Transverse colon (tissue), 4 donors: ENCODE results near the gene NPVF. TPM values are rescaled to one million over a fixed set of nuclear protein-coding genes. Genes with fewer than 3 reads are reported as not detected.

Experiments
- DNase-seq: peaks from one replicate; pipeline ENCODE4 v3.0.0-alpha.2; 2019
- H3K27ac ChIP-seq, 4 donors: fragments of 200-600 bp; sonication (generic); 2 replicates each; pipeline ENCODE4 v1.5.1; 2016 to 2018; ENCODE audit warnings: inconsistent platforms in 4 of 4
- H3K27me3 ChIP-seq: fragments of 200-600 bp; sonication (generic); 2 replicates; pipeline ENCODE4 v1.5.1; 2017; ENCODE audit warnings: inconsistent platforms
- H3K36me3 ChIP-seq, 4 donors: fragments of 200-600 bp; sonication (generic); 2 replicates each; pipeline ENCODE4 v1.5.1; 2017 to 2019; ENCODE audit warnings: inconsistent platforms in 4 of 4
- H3K4me1 ChIP-seq, 4 donors: fragments of 200-600 bp; sonication (generic); 2 replicates each; pipeline ENCODE4 v1.5.1; 2017 to 2020; ENCODE audit warnings: inconsistent platforms in 4 of 4
- H3K4me3 ChIP-seq, 4 donors: fragments of 200-600 bp; sonication (generic); 1 replicate in 1 of 4; 2 replicates in 3 of 4; pipeline versions ENCODE4 v1.5.1 to v1.6.1; 2017 to 2019; ENCODE audit warnings: inconsistent platforms in 4 of 4
- H3K9me3 ChIP-seq, 2 donors: fragments of 200-600 bp; sonication (generic); 2 replicates each; pipeline ENCODE4 v1.5.1; 2017 to 2019; ENCODE audit warnings: inconsistent platforms in 2 of 2
- CTCF ChIP-seq, 5 experiments: fragments of 200-600 bp in 3 of 5; fragments of 450-650 bp in 2 of 5; sonication (generic) in 3 of 5; IDR thresholded peaks; 1 replicate in 2 of 5; 2 replicates in 3 of 5; pipeline ENCODE4 v1.5.1; 2016 to 2017; ENCODE audit warnings: antibody characterized with exemption in 5 of 5, inconsistent platforms in 3 of 5, mild to moderate bottlenecking in 2 of 5, moderate library complexity in 1 of 5
- EP300 ChIP-seq: sonication (generic); formaldehyde crosslinking; IDR thresholded peaks from one replicate; pipeline ENCODE4 v1.6.1; 2017; ENCODE audit warnings: antibody characterized with exemption, low read depth
- POLR2A ChIP-seq: fragments of 450-650 bp; IDR thresholded peaks from one replicate; pipeline ENCODE4 v1.6.1; 2016; ENCODE audit warnings: antibody characterized with exemption, mild to moderate bottlenecking, moderate library complexity
- POLR2AphosphoS5 ChIP-seq, 3 donors: sonication (generic); formaldehyde crosslinking; IDR thresholded peaks; one replicate each; pipeline ENCODE4 v1.6.1; 2016; ENCODE audit warnings: antibody characterized with exemption in 3 of 3
- WGBS, 2 donors: methylation state at CpG; one replicate each; pipeline ENCODE4 v1.1.5; 2018; ENCODE audit warnings: low coverage in 1 of 2; 5-methylcytosine and 5-hydroxymethylcytosine counted together
- in situ Hi-C, 4 donors: fragments of 200-750 bp; cut with MboI; loops; one replicate each; pipeline versions ENCODE4 v1.15.0 to v1.15.1; 2017; ENCODE audit warnings: low sequenced_read_pairs in 3 of 4, low pct_ligation_motif_present in 1 of 4, low pct_unique_long_range_greater_than_20kb in 1 of 4
- intact Hi-C: fragments of 100-400 bp; cut with DNase I; formaldehyde crosslinking; loops from one replicate; pipeline ENCODE4 v1.15.1; 2023; ENCODE audit warnings: low total_unique reads
- total RNA-seq, 4 donors: library from RNA; depleted of rRNA; stranded (reverse); fragments of >200 nt; gene quantifications; one replicate each; pipeline ENCODE4 v1.1.0, GENCODE V29; 2016

NPVF gene
- total RNA-seq, 4 donors from 2014 or later: not detected

- Histone ChIP-seq H3K9me3 (peaks cover 4 to 8% of the 10 kb centered on the region in 2 donors), H3K27me3 (no peaks in the 10 kb centered on the region), H3K4me3 (no peak overlapping the region), H3K4me1 (peaks cover 0 to 27% (median 4%) of the 10 kb centered on the region in 4 donors), H3K27ac (peak overlapping the region; percentile 45 to 72 (median 54)), H3K36me3 (no peaks in the 10 kb centered on the region)
- 45 to 70% methylated on average over 1 of the region's 1 CpG for WGBS, 2 donors
- intact Hi-C loops (no loop called here), in situ Hi-C loops (no loop called here)
- TF ChIP-seq POLR2AphosphoS5 (IDR thresholded peaks at IDR 0.05): no peak
- TF ChIP-seq EP300: no peak
- TF ChIP-seq CTCF (IDR thresholded peaks at IDR 0.05): peak in 1 of 5 experiments; percentile 18
- no peak for DNase-seq
Measured at GRCh38 chr7:25208525-25209221, 19.6 kb downstream of the NPVF start.

- intact Hi-C loops (no loop called here), in situ Hi-C loops (no loop called here)
- Histone ChIP-seq H3K27ac (peak overlapping the region; percentile 45 to 72 (median 54)), H3K27me3 (no peaks in the 10 kb centered on the region), H3K36me3 (no peaks in the 10 kb centered on the region), H3K4me1 (peaks cover 0 to 27% (median 4%) of the 10 kb centered on the region in 4 donors), H3K9me3 (peaks cover 4 to 8% of the 10 kb centered on the region in 2 donors), H3K4me3 (no peak overlapping the region)
- DNase-seq: peak; percentile 38
- WGBS, 2 donors: 41 to 54% methylated on average over 3 of the region's 3 CpGs
- TF ChIP-seq EP300: no peak
- no peak for TF ChIP-seq POLR2AphosphoS5 (IDR thresholded peaks at IDR 0.05)
- no peak for TF ChIP-seq POLR2A
- TF ChIP-seq CTCF (IDR thresholded peaks at IDR 0.05): no peak
Measured at GRCh38 chr7:25207887-25208286, 20.4 kb downstream of the NPVF start.

GRCh38 chr7:25206765-25207164 lies 21.5 kb downstream of the NPVF start:
- H3K4me3 ChIP-seq: no peak overlapping the region
- WGBS, 2 donors: 45 to 73% methylated on average over 2 to 3 of the region's 3 CpGs
- H3K27ac ChIP-seq: peak overlapping the region; percentile 45 to 72 (median 54)
- H3K27me3 ChIP-seq: no peaks in the 10 kb centered on the region
- in situ Hi-C loops: no loop called here
- H3K36me3 ChIP-seq: no peaks in the 10 kb centered on the region
- TF ChIP-seq EP300: no peak
- TF ChIP-seq CTCF (IDR thresholded peaks at IDR 0.05): no peak
- no peak for TF ChIP-seq POLR2A
- TF ChIP-seq POLR2AphosphoS5 (IDR thresholded peaks at IDR 0.05): no peak
- intact Hi-C loops: no loop called here
- DNase-seq: no peak
- peaks cover 0 to 27% (median 7%) of the 10 kb centered on the region in 4 donors for H3K4me1 ChIP-seq
- H3K9me3 ChIP-seq: peaks cover 4 to 8% of the 10 kb centered on the region in 2 donors

GRCh38 chr7:25196132-25196896 lies 32.0 kb downstream of the NPVF start:
- DNase-seq: peak; percentile 38
- Histone ChIP-seq H3K36me3 (no peaks in the 10 kb centered on the region), H3K4me1 (peaks cover 0 to 21% (median 2%) of the 10 kb centered on the region in 4 donors), H3K4me3 (no peak overlapping the region), H3K9me3 (no peaks in the 10 kb centered on the region), H3K27ac (peak overlapping the region; percentile 66 to 74 (median 70)), H3K27me3 (no peaks in the 10 kb centered on the region)
- TF ChIP-seq POLR2AphosphoS5 (IDR thresholded peaks at IDR 0.05) (peak in 1 of 3 donors; percentile 16), POLR2A (no peak)
- WGBS, 2 donors: 37 to 42% methylated on average over 3 to 5 of the region's 5 CpGs
- intact Hi-C loops (no loop called here), in situ Hi-C loops (no loop called here)
